ENCODE data around the gene PPIB.

Gene PPIB

GRCh38 chr15:64152507-64153387, 10.1 kb downstream of the PPIB start:
- no peak for DNase-seq (ENCODE audit: low read depth)
- TF ChIP-seq CTCF (IDR thresholded peaks at IDR 0.05; ENCODE audit: low read depth, low read length, missing control alignments) = no peak
- in situ Hi-C loops (cut with HindIII; ENCODE audit: low sequenced_read_pairs) = no loop called here
- H3K4me3 ChIP-seq (ENCODE audit: low read depth, low read length) = peak overlapping the region; percentile 45

- no peak for TF ChIP-seq CTCF (IDR thresholded peaks at IDR 0.05; ENCODE audit: low read depth, low read length, missing control alignments)
- peak within 1 kb of the TSS; percentile 45 for H3K4me3 ChIP-seq (ENCODE audit: low read depth, low read length)
- in situ Hi-C loops (cut with HindIII; ENCODE audit: low sequenced_read_pairs) = no loop called here
- DNase-seq (ENCODE audit: low read depth) = no peak
These were observed 10.9 kb downstream of the PPIB start, which contains the start of gene SNX22 for GRCh38 chr15:64151727-64152506. Gene SNX22, plus strand, starts transcription at chr15:64151731. Its CDS starts 45 bp downstream, at chr15:64151776.

- in situ Hi-C loops (cut with HindIII; ENCODE audit: low sequenced_read_pairs) = no loop called here
- no peak for DNase-seq (ENCODE audit: low read depth)
- no peak overlapping the region for H3K4me3 ChIP-seq (ENCODE audit: low read depth, low read length)
These were observed 12.8 kb downstream of the PPIB start for GRCh38 chr15:64149893-64150578.

GRCh38 chr15:64149424-64149823, 13.4 kb downstream of the PPIB start:
- TF ChIP-seq CTCF (IDR thresholded peaks at IDR 0.05; ENCODE audit: low read depth, low read length, missing control alignments) = no peak
- DNase-seq (ENCODE audit: low read depth) = no peak
- in situ Hi-C loops (cut with HindIII; ENCODE audit: low sequenced_read_pairs) = no loop called here
- H3K4me3 ChIP-seq (ENCODE audit: low read depth, low read length) = no peak overlapping the region

More at GRCh38 chr15:64149893-64150578, 12.8 kb downstream of the PPIB start:
- TF ChIP-seq CTCF (IDR thresholded peaks at IDR 0.05; ENCODE audit: low read depth, low read length, missing control alignments) = no peak

- no peak overlapping the region for H3K4me3 ChIP-seq (ENCODE audit: low read depth, low read length)
- no peak for TF ChIP-seq CTCF (IDR thresholded peaks at IDR 0.05; ENCODE audit: low read depth, low read length, missing control alignments)
- no peak for DNase-seq (ENCODE audit: low read depth)
- in situ Hi-C loops (cut with HindIII; ENCODE audit: low sequenced_read_pairs) = no loop called here
These were observed 14.2 kb downstream of the PPIB start for GRCh38 chr15:64148581-64148980.

GRCh38 chr15:64148168-64148567, 14.7 kb downstream of the PPIB start:
- no peak for TF ChIP-seq CTCF (IDR thresholded peaks at IDR 0.05; ENCODE audit: low read depth, low read length, missing control alignments)
- DNase-seq (ENCODE audit: low read depth) = no peak
- H3K4me3 ChIP-seq (ENCODE audit: low read depth, low read length) = no peak overlapping the region
- in situ Hi-C loops (cut with HindIII; ENCODE audit: low sequenced_read_pairs) = no loop called here

Measured in astrocyte of the cerebellum (primary cell).